Chondrocyte (in vitro differentiated cells): ENCODE results near the gene MAGEA9. TPM values are rescaled to one million over a fixed set of nuclear protein-coding genes. Genes with fewer than 3 reads are reported as not detected.
"Not testable (repeated sequence)": the region's sequence is repeated elsewhere in the genome, so short reads cannot be mapped to it uniquely, and the experiment has no call there.

Experiments used
- DNase-seq: peaks from one replicate; pipeline ENCODE4 v3.0.0; 2021; ENCODE audit warnings: mixed read lengths, low spot score
- H3K27ac Mint-ChIP-seq: one replicate; pipeline ENCODE4 v1.8.0; 2021; ENCODE audit warnings: mild to moderate bottlenecking, moderate library complexity, mixed read lengths; ENCODE audit not compliant: unreplicated experiment
- H3K27me3 Mint-ChIP-seq: 2 replicates; pipeline ENCODE4 v1.8.0; 2021; ENCODE audit warnings: low read depth, mixed read lengths
- H3K36me3 Mint-ChIP-seq: 2 replicates; pipeline ENCODE4 v1.8.0; 2021; ENCODE audit warnings: low read depth, mixed read lengths
- H3K4me1 Mint-ChIP-seq: 2 replicates; pipeline ENCODE4 v1.8.0; 2021; ENCODE audit warnings: low read depth, mild to moderate bottlenecking, mixed read lengths
- H3K4me3 Mint-ChIP-seq: one replicate; pipeline ENCODE4 v1.8.0; 2021; ENCODE audit warnings: mild to moderate bottlenecking, moderate library complexity, mixed read lengths; ENCODE audit not compliant: unreplicated experiment
- H3K9me3 Mint-ChIP-seq: 2 replicates; pipeline ENCODE4 v1.8.0; 2021; ENCODE audit warnings: low read depth, mixed read lengths
- total RNA-seq: library from RNA; stranded (reverse); gene quantifications from 3 replicates; pipeline ENCODE4 v1.2.1, GENCODE V29; 2021
- TF ChIP-seq, protein P1 (sequence below): fragments of 200-600 bp; sonication (generic); IDR thresholded peaks from 2 replicates; pipeline ENCODE4 v1.5.0; 2021; ENCODE audit warnings: antibody characterized with exemption, mild to moderate bottlenecking, moderate library complexity

Gene MAGEA9
- total RNA-seq, 1 donor from 2014 or later = not detected

DNA sequence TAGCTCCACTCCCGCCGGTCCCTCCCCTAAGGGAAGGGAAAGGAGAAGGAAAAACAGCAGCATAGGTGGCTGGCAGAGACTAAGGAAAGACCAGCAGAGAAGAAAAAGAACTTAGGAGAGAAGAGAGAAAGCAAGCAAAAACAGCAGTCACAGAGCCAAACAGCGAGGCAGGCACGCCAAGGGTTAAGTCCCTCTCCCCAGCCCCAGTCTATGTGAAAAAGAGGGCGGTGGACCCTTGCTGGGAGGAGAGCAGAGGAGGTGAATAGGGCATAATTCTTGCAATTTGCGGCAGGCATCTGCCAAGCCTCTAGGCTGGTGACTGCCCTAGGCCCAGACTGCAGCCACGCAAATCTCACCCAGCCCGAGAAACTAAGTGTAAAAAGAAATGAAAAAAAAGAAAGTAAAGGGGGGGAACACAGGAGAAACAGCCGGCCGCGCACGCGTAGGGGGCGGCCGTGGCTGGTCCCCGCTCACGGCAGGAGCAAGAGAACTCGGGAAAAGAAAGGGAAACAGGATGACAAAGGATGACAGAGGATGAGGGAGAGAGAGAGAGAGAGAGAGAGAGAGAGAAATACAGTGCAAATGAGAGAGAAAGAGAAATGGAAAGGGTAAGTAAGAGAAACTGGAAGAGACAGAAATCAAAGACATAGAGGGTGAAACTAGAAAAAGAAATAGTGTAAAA is 48.6 kb downstream of the MAGEA9 start:
- peaks cover 4% of the 10 kb centered on the region for H3K9me3 Mint-ChIP-seq
- DNase-seq = no peak
- peaks cover 8% of the 10 kb centered on the region for H3K27me3 Mint-ChIP-seq
- TF ChIP-seq, protein P1, sequence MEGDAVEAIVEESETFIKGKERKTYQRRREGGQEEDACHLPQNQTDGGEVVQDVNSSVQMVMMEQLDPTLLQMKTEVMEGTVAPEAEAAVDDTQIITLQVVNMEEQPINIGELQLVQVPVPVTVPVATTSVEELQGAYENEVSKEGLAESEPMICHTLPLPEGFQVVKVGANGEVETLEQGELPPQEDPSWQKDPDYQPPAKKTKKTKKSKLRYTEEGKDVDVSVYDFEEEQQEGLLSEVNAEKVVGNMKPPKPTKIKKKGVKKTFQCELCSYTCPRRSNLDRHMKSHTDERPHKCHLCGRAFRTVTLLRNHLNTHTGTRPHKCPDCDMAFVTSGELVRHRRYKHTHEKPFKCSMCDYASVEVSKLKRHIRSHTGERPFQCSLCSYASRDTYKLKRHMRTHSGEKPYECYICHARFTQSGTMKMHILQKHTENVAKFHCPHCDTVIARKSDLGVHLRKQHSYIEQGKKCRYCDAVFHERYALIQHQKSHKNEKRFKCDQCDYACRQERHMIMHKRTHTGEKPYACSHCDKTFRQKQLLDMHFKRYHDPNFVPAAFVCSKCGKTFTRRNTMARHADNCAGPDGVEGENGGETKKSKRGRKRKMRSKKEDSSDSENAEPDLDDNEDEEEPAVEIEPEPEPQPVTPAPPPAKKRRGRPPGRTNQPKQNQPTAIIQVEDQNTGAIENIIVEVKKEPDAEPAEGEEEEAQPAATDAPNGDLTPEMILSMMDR = no peak
- peak overlapping the region; percentile 84 for H3K27ac Mint-ChIP-seq
- H3K4me3 Mint-ChIP-seq = peak overlapping the region; percentile 77
- H3K36me3 Mint-ChIP-seq = no peaks in the 10 kb centered on the region
- peaks cover 14% of the 10 kb centered on the region for H3K4me1 Mint-ChIP-seq

DNA sequence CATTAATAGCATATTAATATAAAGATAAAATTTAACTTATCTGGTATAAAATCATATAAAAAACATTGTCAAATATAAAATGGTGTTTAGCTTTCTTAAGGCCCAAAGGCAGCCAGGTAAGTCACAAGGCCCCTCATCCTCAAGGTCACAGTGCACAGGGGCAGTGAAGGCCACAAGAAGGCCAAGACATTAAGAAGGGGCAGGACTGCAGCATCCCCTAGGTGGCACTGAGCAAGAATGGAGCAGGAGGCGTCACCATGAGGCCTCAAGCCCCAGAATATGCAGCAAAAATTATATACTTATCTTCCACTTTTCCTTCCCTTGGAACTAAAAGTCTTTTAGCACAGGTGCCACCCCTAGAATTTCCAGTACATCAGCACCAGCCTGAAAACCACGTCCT is 49.7 kb downstream of the MAGEA9 start:
- Mint-ChIP-seq H3K36me3 (no peaks in the 10 kb centered on the region), H3K9me3 (peaks cover 4% of the 10 kb centered on the region), H3K4me1 (peaks cover 14% of the 10 kb centered on the region), H3K27me3 (peaks cover 7% of the 10 kb centered on the region), H3K27ac (no peak overlapping the region), H3K4me3 (no peak overlapping the region)
- no peak for DNase-seq
- TF ChIP-seq, protein P1 = no peak

DNA sequence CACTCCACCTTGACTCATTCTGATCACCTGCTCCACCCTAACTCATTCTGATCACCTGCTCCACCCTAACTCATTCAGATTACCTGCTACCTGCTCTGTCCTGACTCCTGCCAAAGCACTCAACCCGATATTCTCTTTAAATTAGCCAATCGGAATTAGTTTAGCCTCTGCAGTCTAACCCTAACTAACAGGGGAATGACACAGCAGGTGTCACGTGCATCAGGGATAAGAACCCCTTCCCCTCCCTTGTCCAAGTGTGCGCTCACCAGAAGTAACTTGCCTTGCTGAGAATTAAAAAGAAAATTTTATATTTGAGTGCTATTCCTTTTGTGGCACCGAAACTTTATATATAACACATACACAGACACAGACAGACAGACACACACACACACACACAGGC is 55.0 kb downstream of the MAGEA9 start:
- not testable (repeated sequence) for H3K4me1 Mint-ChIP-seq, DNase-seq, H3K36me3 Mint-ChIP-seq, H3K4me3 Mint-ChIP-seq, H3K27ac Mint-ChIP-seq, H3K27me3 Mint-ChIP-seq
- peaks cover 11% of the 10 kb centered on the region for H3K9me3 Mint-ChIP-seq

DNA sequence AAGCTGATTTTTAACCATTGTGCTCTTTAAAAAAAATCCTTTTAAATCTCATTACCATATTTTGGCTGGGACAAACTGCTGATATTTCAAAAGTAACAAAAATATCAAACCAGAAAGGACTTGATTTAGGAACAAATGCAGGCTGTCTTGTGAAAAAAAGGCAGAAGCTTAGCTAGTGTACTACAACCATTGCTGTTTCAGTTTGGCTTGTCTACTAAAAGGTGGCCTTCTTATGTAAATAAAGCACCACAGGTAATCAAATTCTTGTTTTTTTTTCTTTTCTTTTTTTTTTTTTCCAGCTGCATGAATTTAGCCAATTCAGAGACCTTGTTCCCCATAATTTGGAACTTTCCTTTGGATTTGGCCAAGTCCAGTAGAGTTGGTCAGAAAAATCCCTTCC is 55.4 kb downstream of the MAGEA9 start:
- H3K27me3 Mint-ChIP-seq = peaks cover 5% of the 10 kb centered on the region
- no peak overlapping the region for H3K27ac Mint-ChIP-seq
- no peaks in the 10 kb centered on the region for H3K36me3 Mint-ChIP-seq
- no peaks in the 10 kb centered on the region for H3K4me1 Mint-ChIP-seq
- peaks cover 11% of the 10 kb centered on the region for H3K9me3 Mint-ChIP-seq
- no peak overlapping the region for H3K4me3 Mint-ChIP-seq
- no peak for DNase-seq
- TF ChIP-seq, protein P1 = no peak

Other genes starting within 250 kb of the MAGEA9 start
- gene EOLA1, start 240.9 kb upstream of the MAGEA9 start, total RNA-seq = 14.7 to 18.9 TPM (median 17.8 TPM) in 3 replicates
- not detected in 3 replicates for gene HSFX3, start 232.0 kb upstream of the MAGEA9 start, total RNA-seq
- not detected in 3 replicates for gene MAGEA9B, start 194.5 kb upstream of the MAGEA9 start, total RNA-seq
- gene HSFX2, start 186.6 kb upstream of the MAGEA9 start, total RNA-seq = not detected in 3 replicates
- gene TMEM185A, start 150.1 kb upstream of the MAGEA9 start, total RNA-seq = 21.7 to 30.2 TPM (median 21.9 TPM) in 3 replicates
- gene MAGEA11, start 69.9 kb upstream of the MAGEA9 start, total RNA-seq = not detected in 3 replicates
- gene HSFX1, start 7.9 kb upstream of the MAGEA9 start, total RNA-seq = 1.6 to 2.1 TPM (median 2.1 TPM) in 3 replicates
- gene MAGEA8, start 99.3 kb downstream of the MAGEA9 start, total RNA-seq = not detected in 3 replicates
- gene HSFX4, start 147.6 kb downstream of the MAGEA9 start, total RNA-seq = not detected in 3 replicates
- gene EOLA2, start 156.6 kb downstream of the MAGEA9 start, total RNA-seq = 38.9 to 46.6 TPM (median 39.2 TPM) in 3 replicates